Coronary artery (tissue), 2 donors: ENCODE measurements around the gene PPP1R26.

Experiments used
- DNase-seq: peaks from one replicate; pipeline ENCODE4 v3.0.0-alpha.2; 2017; ENCODE audit warnings: low spot score
- H3K27ac ChIP-seq, 2 donors: fragments of 200-600 bp; sonication (generic); one replicate each; pipeline ENCODE4 v1.5.1; 2016 to 2019
- H3K4me3 ChIP-seq: fragments of 200-600 bp; sonication (generic); 2 replicates; pipeline ENCODE4 v1.5.1; 2016; ENCODE audit warnings: mild to moderate bottlenecking, moderate library complexity
- CTCF ChIP-seq: fragments of 200-600 bp; sonication (generic); IDR thresholded peaks from one replicate; pipeline ENCODE4 v1.5.1; 2019; ENCODE audit warnings: antibody characterized with exemption

The PPP1R26 gene

GRCh38 chr9:135491764-135492163 lies 12.2 kb downstream of the PPP1R26 start:
- no peak for DNase-seq
- Histone ChIP-seq H3K27ac (no peak overlapping the region), H3K4me3 (no peak overlapping the region)
- TF ChIP-seq CTCF: no peak

- Histone ChIP-seq H3K4me3 (no peak overlapping the region), H3K27ac (no peak overlapping the region)
- no peak for DNase-seq
- no peak for TF ChIP-seq CTCF
Measured at GRCh38 chr9:135492886-135493669, 13.5 kb downstream of the PPP1R26 start.

GRCh38 chr9:135494791-135495559 lies 15.4 kb downstream of the PPP1R26 start:
- Histone ChIP-seq H3K4me3 (no peak overlapping the region), H3K27ac (no peak overlapping the region)
- TF ChIP-seq CTCF: no peak
- DNase-seq: no peak

GRCh38 chr9:135498381-135499126 lies 19.0 kb downstream of the PPP1R26 start:
- no peak for DNase-seq
- H3K4me3 ChIP-seq: no peak overlapping the region
- no peak for TF ChIP-seq CTCF
- H3K27ac ChIP-seq: no peak overlapping the region

- peak; percentile 95 for DNase-seq
- Histone ChIP-seq H3K27ac (peak overlapping the region; percentile 67 to 80), H3K4me3 (peak overlapping the region; percentile 90)
- TF ChIP-seq CTCF: no peak
Measured at GRCh38 chr9:135499326-135500070, 19.9 kb downstream of the PPP1R26 start.

- peak overlapping the region; percentile 67 to 80 for H3K27ac ChIP-seq
- TF ChIP-seq CTCF: no peak
- peak overlapping the region; percentile 90 for H3K4me3 ChIP-seq
- no peak for DNase-seq
Measured at GRCh38 chr9:135500071-135500524, 20.5 kb downstream of the PPP1R26 start.
